ENCODE results near the gene MAP3K2.

The MAP3K2 gene

GRCh38 chr2:127343277-127343676, 44.5 kb downstream of the MAP3K2 start:
- DNase-seq: no peak

- no peak for DNase-seq
Measured at GRCh38 chr2:127342101-127342500, 45.7 kb downstream of the MAP3K2 start.

DNA sequence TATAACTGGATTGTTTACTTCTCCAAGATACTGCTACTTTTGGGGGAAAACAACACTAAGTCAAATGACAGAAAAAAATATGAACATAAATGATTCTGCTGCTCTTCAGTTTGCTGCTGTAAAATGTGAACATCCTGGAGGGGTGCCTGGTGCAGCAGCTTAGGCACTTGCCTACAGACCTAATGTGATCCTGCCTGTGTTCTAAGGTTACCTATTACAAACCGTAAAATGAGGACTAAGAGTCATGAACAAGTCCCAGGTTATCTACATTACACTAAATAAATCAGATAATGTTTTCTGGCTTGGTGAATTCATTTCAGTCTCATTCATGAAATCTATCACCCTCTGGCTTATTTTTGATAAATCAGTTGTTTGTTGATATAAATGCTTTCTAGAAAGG, 55.4 kb downstream of the MAP3K2 start:
- no peak for DNase-seq

- no peak for DNase-seq
Measured at GRCh38 chr2:127330753-127331152, 57.0 kb downstream of the MAP3K2 start.

DNA sequence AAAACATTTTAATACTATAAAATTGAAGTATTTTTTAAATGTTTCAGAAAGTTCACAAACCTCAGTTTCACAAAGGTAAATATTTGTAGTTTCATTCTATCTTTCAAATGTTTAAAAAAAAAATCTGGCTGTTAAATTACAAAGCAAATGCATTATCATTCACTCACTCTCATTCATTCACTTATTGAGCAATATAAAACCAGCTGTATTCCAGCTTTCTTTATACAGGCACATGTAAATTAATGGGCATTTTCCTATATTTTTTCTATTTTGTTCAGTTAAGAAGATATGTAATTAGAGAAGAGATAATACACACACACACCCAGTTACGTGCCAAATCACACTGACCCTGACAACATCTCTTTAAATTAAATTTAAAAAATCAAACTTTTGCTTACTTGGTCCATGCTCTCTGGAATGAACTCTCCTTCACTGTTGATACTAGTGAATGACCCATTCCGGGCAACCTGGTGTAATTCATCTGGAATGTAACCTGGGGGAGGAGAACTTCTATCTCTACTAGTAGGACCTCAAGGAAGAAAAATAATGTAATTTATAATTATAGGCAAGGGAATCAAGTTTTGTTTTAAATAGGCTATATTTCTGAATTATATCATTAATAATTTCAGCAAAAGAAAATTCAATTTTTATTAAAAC, 61.4 kb downstream of the MAP3K2 start:
- no peak for DNase-seq

- peak; percentile 8 for DNase-seq
Measured at GRCh38 chr2:127324635-127325034, 63.1 kb downstream of the MAP3K2 start.

DNA sequence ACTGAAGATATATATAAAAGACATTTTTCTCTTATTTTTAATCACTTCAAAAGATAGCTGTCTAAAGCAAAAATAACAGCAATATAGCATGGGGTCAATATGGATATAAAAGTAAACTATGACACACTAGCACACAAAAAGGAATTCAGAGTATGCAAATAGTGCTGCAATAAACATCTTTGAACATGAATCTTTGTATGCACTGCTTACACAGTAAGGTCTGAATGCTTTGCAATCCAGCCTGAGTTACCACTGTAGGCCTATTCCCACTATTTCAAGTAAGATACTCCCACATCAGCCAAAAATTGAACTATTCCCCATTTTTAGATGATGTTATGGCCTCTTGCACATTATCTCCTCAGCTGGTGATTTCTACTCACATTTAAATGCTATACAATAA, 66.5 kb downstream of the MAP3K2 start:
- no peak for DNase-seq

DNA sequence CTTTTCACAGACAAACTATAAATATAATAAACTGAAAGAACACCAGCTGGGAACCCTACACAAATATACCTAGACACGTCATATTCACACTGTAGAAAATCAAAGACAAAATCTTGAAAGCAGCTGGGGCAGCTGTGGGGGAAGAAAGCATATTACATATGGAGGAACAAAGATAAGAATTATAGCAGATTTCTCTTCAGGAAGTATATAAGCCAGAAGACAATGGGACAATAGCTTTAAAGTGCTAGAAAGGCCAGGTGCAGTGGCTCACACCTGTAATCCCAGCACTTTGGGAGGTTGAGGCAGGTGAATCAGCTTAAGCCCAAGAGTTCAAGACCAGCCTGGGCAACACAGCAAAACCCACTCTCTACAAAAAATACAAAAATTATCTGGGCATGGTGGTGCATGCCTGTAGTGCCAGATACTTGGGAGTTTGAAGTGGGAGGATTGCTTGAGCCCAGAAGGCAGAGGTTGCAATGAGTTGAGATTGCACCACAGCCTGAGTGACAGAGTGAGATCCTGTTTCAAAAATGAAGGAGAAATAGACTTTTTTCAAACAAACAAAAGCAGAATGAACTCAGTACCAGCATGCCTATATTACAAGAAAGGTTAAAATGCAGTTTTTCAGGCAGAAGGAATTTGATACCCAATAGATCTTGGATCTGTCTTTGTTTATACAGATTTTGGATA, 67.0 kb downstream of the MAP3K2 start:
- DNase-seq: no peak

DNA sequence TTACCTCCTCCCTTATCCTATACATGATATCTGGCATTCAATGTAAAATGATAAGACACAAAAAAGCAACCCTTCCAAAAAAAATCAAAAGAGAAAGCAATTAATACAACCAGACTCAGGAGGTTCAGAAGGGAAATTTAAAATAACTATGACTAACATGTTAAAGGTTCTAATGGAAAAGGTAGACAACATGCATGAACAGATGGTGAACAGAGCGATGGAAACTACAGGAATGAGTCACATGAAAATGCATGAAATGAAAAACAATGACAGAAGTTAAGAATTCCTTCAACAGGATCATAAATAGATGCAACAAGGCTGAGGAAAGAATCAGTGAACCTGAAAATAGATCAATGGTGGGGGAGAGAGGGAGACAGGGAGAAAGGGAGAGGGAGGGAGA, 67.7 kb downstream of the MAP3K2 start:
- no peak for DNase-seq

DNA sequence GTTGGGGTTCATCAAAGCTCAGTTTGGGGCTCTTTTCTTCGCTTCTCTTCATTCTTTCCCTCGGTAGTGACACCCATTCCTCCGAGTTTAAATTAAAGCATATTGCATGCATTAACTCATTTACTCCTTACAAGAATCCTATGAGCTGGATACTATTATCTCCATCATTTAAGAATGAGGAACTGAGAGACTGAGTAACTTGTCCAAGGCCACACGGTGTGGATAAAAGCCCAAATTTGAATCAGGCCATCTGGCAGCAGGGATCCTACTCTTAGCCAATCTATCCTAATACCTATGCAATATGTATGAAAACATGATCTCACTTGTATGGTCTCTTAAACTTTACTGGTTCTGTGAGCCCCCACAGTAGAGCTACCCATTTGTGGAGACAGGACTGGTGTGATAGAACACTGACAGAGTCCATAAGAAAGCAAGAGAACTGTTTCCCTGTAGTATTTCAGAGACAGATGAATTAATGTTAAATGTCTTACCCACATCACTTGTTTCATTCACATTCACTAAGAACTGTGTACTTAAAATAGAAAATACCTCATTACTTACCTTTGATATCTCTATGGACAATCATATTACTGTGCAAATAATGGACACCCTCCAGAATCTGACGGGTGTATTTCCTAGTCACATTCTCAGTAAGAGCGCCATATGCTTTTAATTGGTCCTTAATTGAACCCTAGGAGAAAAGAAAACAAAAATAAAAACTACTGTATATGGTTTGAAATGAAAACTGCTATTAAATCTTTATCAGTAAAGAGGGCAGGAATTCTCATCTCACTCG, 73.4 kb downstream of the MAP3K2 start:
- DNase-seq: no peak

DNA sequence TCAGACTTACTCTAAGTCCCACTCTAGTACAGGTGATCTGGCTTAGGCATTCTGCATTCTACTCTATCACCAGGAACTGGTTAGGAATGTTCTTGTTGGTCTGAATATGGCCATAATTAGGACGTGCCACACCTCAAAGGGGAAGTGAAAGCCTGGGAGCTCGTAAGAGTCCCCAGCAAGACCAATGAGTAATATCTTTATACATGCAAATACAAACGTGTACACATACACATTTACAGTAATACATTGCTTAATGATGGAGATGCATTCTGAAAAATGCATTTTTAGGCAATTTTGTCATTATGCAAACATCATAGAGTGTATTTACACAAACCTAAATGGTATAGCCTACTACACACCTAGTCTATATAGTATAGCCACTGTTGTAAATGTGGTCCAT, 74.4 kb downstream of the MAP3K2 start:
- no peak for DNase-seq

GRCh38 chr2:127310980-127311379, 76.8 kb downstream of the MAP3K2 start:
- no peak for DNase-seq

- DNase-seq: no peak
Measured at GRCh38 chr2:127309468-127309867, 78.3 kb downstream of the MAP3K2 start.

DNA sequence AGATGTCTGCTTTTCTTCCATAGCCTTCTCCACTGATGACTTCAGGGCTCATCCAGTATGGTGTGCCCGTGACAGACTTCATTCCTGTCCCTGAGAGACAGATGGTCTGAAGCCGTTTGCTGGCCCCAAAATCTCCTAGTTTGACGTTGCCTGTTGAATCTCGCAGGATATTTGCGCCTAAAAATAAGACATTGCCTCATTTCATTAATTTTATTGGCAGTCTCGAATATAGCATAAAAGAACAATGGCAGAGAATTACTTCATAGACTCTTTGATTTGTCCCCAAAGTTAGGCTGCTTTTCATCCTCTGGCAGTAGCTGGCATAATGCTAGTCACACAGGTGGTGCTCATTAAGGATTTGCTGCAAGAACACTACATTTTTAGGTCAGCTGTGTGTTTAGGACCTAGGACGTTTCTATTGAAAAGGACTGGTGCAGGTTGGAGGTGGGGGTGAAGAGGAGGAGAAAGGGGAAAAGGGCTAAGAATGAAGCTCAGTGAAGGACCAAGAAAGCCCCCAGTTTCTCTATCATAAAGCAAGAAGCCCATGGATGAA, 79.1 kb downstream of the MAP3K2 start:
- no peak for DNase-seq

GRCh38 chr2:127305990-127306585, 81.7 kb downstream of the MAP3K2 start:
- DNase-seq: no peak

DNA sequence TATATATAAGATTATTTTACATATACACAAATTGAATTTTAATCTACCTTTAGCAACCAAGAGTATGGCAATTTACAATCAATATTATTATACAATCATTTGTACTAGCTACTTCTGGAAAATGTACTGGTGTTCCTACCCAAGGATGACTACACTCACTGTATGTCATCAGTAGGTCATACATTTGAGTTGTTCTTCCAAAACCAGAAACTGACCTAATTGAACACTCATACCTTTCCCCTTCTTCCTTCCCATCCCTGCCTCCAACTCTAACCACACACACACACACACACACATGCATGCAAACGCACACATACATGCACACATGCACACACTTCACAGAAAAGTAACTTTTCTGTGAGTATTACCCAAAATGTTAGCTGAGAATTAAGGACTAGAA, 85.6 kb downstream of the MAP3K2 start:
- DNase-seq: no peak

DNA sequence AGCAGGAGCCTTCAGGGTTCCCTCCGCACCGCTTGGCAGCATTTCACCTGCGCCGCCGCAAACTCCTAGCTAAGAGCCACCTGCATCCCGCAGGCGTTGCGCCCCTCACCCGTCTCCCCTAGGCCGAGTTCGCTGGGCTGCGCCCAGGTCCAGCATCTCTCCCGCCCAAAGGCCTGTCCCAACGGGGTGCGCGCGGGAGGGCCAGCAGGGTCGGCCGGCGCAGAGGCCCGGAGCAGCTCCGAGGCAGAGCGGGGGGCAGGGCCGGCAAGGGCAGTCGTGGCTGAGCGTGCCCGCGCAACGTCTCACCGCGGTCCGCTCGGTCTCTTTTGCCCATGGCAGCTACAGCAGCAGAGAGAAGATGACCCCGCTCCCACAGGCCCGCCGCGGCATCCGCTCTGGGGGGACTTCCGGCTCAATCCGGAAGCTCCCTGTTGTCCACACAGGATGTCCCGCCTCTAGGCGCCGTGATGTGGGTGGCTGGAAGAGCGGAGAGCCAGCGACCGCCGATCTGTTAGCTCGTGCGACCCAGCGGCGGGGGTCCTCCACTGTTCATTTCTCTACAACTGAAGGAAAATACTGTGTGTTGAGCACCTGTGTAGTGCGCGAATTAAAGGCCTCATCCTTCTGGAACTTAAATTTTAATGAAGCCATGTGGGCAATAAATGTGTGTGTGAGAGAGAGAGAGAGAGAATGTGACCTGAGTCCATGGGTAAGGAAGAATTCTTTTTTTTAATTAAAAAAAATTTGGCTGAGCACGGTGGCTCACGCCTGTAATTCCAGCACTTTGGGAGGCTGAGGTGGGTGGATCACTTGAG, 93.8 kb downstream of the MAP3K2 start, which contains the start of gene ERCC3:
TSS of gene ERCC3 (minus strand) at position 397 of the 815 bp plus-strand sequence. CDS start at position 334, 63 bp downstream.
- DNase-seq: peak; percentile 81

DNA sequence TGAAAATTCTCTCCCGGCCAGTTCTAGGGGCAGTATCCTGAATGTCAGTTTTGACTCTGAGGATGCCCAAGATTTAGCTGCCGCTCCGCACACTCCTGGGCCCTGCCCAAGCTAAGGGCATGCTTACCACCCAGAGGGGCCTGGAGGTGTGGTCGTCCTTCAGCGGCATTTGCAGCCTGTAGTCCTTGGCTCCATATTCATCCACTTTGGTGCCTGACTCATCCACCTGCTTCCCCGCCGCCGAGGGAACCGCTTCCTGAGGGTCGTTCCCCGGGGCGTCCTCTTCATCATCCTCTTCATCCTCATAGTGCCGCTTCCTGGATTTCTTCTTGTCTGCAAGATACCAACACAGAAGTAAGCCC, 94.4 kb downstream of the MAP3K2 start:
- no peak for DNase-seq

GRCh38 chr2:127288274-127288673, 99.5 kb downstream of the MAP3K2 start:
- no peak for DNase-seq

DNA sequence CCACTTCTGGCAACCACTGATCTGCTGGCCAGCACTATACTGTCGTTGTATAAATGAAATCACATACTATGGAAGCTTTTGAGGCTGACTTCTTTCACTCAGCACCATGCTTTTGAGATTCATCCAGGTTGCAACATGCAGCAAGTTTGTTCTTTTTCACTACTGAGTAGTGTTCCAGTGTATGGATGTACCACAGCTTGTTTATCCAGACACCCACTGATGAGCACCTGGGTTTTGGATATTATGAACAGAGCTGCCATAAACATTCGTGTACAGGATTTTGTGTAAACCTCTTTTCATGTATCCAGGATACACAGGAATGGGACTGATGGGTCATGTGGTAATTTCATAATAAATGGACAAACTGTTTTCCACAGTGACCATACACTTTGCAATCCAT, 104.5 kb downstream of the MAP3K2 start:
- no peak for DNase-seq

DNA sequence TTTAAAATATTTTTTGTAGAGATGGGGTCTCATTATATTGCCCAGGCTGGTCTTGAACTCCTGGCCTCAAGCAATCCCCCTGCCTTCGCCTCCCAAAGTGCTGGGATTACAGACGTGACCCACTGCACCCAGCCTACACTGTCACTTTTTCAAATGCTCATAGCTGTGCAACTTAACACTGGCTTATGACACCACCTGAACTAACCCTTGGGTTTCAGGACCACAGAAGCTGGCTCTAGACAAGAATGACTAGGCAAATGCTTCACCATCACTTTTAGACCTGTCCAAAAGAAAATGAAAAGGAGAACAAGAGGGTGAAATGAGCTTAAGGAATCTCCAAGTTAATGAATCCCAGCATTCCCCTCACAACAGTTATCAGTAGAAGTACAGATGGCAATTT, 107.1 kb downstream of the MAP3K2 start:
- no peak for DNase-seq

GRCh38 chr2:127279781-127280180, 108.0 kb downstream of the MAP3K2 start:
- DNase-seq: no peak
